ENCODE data around the gene GSTM4.

Gene GSTM4

DNA sequence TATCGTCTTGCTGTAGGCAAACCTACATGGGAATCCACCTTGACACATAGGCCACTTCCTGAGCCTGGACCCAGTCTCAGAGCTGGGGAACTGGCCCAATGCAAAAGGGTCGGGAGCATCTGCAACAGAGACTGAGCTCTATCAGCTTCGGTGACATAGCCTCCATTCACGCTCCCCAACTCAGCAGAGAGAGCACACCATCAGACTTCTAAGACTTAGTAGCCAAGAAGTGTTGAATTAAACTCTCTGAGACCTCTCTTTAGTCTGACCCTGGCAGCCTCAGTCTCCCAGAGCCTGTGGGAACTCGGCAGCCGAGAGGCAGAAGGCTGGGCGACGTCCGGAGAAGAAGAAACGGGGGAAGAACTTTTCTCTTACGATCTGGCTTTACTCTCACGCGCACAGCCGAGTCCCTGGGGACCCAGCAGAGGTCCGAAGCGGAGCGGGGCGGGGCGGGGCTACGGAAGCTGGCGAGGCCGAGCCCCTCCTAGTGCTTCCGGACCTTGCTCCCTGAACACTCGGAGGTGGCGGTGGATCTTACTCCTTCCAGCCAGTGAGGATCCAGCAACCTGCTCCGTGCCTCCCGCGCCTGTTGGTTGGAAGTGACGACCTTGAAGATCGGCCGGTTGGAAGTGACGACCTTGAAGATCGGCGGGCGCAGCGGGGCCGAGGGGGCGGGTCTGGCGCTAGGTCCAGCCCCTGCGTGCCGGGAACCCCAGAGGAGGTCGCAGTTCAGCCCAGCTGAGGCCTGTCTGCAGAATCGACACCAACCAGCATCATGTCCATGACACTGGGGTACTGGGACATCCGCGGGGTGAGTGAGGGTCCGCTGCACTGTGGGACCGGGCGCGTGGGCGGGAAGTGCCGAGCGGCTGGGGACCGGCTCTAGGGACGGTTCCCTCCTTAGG lies at the start of gene GSTM4:
Gene GSTM4 (plus strand): TSS at position 485 of the 905 bp plus-strand sequence. CDS start 291 bp downstream, at position 776.
- peak; percentile 55 for DNase-seq

DNA sequence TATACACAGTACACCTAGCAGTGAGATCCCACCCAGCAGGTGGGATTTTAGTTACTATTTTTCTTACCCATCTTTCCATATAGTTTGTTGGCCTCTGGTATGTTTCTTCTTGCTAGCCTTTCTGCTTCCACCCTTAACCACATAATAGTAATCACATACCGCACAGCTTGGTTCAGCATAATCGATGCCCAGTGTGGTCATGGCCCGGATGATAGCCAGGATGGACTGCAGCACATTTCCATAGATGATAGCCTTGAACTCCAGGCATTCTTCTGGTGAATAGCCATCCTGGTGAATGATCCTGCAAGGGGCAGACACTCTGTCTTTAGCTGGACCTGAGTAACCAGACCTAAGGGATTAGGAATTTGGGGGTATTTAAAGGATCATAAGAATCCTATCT lies 46.0 kb upstream of the GSTM4 start:
- DNase-seq: no peak

DNA sequence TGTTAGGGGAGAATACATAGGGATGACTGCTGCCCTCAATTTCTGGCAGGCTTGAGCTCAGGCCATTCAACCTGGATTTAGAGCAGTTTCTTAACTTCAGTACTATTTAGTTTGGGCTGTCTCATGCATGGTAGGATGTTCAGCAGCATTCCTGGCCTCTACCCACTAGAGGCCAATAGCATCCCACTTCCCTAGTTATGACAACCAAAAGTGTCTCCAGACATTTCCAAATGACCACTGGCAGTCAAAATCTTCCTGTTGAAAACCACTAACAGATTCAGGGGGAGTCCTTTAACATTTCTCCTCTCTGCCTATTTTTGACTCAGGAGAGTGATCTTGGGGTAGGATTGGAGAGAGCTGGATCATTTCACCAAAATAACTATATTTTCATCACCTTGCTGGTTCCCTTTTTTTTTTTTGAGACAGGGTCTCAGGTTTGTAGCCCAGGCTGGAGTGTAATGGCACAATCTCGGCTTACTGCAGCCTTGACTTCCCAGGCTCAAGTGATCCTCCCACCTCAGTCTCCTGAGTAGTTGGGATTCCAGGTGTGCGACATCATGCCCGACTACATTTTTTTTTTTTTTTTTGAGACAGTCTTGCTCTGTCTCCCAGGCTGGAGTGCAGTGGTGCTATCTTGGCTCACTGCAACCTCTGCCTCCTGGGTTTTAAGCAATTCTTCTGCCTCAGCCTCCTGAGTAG lies 45.1 kb upstream of the GSTM4 start:
- no peak for DNase-seq

DNA sequence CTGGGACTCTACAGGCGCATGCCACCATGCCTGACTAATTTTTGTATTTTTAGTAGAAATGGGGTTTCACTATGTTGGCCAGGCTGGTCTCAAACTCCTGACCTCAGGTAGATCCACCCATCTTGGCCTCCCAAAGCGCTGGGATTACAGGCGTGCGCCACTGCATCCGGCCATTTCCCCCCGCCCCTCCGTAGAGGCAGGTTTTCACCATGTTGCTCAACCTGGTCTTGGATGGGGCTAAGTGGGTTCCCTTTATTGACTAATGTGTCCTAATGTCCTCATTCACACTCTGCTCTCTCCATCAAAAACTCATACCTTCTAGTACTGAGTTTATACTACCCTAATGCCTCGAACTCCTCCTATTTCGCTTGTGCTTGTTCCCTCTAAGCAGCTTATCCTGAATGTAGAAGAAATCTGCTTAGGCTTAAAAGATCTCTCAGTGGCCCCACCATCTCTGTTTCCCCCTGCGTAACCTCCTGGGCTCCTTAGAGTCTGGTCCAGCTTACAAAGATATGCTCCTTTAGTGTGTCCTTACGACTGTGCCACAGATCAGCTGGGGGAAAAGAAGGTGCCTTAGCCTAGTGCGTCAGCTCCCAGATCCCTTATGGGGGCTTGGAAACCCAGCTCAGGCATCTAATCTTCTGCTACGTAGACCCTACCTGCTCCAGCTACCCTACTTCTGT lies 44.5 kb upstream of the GSTM4 start:
- no peak for DNase-seq

DNA sequence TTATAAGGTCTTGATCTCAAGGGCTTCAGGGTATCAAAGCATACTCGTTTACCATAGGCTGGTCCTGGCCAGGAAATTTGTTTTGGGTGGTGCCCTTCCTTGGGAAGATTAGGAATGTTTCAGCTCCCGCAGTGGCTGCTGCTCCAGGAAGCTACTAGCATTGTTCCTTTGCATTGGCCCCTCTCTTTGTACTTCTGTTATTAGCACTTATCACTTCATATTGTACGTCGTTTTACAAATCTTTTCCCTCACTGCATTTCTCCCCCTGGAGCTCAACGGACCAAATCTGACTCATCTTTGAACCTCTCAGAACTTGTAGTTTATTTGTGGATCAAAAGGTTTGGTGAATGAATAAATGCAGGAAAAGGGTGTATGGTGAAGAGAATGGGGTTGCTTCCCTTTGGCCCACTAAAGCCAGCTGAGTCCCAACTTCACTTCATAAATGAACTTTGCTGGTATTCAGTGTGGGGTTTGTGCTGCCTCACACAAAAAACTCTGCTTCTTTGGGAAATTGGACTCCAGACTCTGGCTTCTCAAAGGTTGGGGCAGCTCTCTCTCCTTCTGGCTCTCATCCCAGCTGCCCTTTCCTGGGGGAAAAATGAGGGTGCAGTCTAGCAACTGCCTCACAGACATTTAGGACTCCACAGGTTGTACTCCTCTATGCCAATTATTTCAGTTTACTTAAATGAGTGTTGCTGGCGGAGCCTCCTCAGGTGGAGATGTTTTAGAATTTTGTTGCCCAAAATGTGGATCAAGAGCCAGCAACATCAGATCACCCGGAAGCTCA lies 42.3 kb upstream of the GSTM4 start:
- no peak for DNase-seq

DNA sequence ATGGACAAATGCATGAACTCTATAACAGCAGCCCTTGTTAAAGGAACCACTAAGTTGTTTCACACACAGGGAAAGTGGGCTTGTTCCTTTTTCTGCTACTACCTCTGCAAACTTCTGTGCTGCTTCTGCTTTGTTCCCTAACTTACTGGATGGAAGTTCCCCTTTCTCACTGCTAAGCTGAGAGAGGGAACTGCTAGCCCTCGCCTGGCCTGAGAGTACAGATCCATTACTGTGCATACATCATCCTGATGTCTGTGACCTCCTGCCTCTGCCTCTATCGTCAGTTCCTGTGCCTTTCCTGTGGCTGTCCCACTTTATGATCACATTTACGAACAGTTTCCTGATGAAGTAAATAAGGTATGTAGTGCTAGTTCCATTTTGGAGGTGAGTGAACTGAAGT lies 40.0 kb upstream of the GSTM4 start:
- DNase-seq: no peak

DNA sequence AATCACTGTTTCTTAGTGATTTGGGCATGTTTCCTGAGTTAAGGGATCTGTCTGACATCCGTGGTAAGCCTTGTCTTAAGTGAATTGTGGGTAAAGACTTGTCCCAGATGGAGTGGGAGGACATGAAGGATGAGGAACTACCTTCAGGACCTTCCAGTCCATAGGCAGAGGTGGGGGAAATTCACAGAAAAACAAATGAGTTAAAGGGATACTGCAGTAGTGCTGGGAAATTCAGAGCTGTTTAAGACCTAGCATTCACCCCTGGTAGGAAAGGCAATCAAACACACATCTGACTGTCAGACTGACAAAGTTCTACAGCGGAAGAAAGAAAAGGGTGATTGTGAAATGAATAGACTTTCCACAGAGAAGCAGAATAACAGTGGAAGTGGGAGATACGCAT lies 39.5 kb upstream of the GSTM4 start:
- no peak for DNase-seq

DNA sequence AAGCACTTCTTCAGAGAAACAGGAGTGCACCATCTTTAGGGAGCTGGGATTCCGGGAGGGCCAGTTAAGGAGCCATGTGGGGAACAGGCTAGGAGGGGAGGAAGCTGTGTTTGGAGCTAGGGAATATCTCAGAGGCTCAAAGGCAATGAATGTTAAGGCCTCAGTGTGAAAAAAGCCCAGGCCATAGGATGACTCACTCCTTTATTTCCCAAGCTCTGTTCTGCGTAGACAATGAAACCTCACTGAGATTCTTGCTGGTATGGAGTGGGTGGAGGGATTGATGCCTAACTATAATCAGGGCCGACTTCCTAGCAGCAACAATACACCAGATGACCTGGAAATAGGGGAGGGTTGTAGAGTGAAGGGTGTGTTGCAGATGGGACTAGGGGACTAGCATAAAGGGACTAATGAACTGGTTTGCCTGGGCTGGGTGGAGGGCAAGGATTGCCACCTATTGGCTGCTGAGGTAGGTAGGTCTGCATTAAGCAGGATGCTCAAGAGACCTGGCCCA lies 38.6 kb upstream of the GSTM4 start:
- DNase-seq: no peak

DNA sequence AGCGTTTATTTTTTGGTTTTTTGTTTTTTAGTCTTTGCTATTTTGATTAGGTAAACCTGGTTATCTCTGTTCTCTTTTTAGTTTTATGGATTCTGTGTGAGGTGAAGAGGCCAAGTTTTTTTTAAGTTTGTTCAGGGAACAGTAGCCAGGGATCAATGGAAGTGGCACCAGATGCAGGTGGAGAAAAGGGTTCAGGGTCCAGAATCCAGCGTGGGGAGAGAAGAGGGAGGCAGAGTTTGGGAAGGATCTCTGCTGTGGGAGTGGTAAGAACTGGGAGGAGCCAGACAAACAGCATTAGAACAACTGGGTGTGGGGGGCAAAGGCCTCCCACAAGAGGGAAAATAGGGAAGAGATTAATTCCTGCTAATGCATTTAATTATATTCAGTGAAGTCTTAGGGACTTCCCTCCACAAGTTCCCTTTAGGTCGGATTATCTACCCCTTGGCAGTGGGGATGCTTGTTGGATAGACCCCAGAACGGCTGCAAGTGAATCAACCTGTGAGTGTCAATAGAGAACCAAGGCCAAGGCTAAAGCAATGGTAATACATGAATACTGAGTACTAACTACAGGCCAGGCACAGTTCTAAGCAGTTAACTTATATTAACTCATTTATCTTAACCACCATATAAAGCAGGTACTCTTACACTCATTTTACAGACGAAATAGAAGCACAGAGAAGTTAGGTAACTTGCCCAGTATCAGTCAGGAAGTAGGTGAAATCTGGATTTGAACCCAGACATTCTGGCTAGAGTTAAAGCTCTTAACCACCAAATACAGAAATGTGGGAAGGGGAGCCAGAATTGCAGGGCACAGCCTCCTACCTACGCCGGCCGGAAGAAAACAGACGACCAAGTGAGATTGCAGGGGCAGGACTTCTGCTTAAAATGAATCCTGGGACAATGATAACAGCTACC lies 37.0 kb upstream of the GSTM4 start:
- no peak for DNase-seq

DNA sequence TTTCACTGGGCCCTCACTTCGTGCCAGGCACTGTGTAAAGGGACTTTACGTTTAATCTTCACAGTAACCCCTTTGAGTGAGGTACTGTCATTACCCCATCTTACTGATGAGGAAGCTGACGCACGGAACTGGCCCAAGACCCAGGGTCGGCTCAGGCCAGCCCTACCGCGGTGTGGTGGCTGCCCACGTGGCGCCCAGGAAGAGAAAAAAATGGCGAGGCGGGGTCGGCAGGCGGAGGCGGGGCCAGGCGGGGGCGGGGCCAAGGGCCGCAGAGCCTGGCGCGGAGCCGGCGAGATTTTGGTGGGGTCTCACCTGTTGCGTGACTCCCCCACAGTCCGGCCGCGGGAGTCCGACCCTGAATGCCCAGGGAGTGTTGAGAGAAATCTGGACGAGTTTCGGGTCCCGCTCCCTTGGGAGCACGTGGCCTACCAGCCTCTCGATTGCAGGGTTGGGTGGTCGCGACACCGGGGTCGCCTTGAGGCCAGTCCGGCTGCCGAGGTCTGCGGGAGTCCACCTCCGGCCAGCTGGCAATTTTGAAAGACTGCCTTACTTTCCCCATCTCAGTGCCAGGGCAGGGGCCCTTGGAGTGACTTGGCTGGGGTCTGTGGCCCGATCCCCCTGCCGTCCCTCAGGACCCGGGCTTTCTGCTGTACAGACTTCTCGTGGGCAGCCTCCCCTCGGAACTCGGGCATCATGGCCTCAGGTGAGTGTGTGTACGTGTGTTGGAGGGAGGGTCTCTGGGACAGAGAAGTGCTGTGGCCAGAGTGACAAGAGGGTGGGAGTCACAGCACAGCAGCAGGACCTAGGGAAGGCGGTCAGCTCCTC lies 36.1 kb upstream of the GSTM4 start, which contains the start of the genes AMPD2 and GNAT2:
Gene AMPD2 (plus strand): TSS at position 262 of the 825 bp plus-strand sequence. CDS start 1,339 bp downstream, outside the sequence.
Gene GNAT2 (minus strand): TSS at position 41 of the 825 bp plus-strand sequence. CDS start 6,746 bp downstream, outside the sequence.
- DNase-seq: peak; percentile 5

DNA sequence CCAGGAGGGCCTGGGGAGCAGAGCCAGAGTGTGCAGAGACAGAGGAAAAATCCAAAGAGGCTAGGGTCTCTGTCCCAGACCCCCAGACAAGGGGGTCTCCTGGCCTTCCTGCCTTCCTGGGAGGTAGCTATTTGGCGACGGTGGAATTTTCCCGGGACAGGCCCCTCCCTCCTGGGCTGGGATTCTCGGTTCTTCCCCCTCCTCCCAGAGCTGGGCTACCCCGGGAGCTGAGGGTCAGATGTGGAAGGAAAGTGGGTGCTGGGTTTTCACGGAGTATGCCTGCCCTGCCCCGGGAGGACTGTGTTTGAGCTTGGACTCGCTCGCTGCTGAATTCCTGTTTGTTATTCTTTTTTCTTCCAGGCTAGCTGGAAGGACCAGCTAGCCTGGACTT lies 35.5 kb upstream of the GSTM4 start:
- peak; percentile 36 for DNase-seq

DNA sequence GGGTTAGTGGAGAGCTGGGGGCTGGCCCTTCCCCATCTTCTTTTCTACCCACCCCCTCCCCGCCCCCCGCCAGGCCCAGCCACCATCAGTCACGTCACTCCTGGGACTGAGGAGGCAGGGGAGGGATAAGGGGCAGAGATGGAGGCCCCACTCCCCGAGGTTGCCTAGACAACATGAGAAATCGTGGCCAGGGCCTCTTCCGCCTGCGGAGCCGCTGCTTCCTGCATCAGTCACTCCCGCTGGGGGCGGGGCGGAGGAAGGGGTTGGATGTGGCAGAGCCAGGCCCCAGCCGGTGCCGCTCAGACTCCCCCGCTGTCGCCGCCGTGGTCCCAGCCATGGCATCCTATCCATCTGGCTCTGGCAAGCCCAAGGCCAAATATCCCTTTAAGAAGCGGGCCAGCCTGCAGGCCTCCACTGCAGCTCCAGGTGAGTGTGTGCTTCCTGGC lies 35.0 kb upstream of the GSTM4 start:
- DNase-seq: peak; percentile 72

DNA sequence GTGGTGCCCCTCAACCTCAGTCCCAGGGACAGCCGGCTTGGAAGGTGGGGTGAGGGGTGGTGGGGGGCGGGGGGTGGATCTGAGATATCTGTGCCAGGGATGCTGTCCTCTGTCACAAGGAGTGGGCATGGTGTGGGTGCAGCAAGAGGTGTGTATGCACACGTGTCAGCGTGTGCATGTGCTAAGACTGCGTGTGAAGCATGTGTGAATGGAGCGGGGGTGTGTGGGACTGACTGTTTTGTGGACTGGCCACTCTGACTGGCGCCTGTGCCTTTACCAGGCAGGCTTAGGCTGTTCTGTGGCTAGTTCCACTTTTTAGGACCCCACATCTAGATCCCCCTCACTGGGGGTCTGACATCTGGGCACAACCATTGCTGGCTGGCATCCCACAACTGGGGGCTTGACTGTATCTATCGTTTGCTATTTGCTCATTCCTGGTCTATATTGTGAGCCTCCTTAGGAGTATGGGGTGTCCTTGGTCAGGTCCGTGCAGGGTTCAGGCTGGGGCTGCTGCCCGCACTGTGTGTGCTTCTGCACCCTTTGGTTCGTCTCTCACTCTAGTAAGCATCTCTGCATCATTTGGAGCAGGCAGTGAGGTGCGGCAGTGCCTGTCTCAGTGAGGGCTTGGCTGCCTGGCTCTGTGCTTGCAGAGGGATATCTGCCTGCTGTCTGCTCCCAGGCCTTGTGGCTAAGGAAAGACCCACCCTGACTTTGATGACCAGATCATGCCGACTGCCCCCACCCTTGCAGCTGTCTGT lies 34.3 kb upstream of the GSTM4 start:
- no peak for DNase-seq

DNA sequence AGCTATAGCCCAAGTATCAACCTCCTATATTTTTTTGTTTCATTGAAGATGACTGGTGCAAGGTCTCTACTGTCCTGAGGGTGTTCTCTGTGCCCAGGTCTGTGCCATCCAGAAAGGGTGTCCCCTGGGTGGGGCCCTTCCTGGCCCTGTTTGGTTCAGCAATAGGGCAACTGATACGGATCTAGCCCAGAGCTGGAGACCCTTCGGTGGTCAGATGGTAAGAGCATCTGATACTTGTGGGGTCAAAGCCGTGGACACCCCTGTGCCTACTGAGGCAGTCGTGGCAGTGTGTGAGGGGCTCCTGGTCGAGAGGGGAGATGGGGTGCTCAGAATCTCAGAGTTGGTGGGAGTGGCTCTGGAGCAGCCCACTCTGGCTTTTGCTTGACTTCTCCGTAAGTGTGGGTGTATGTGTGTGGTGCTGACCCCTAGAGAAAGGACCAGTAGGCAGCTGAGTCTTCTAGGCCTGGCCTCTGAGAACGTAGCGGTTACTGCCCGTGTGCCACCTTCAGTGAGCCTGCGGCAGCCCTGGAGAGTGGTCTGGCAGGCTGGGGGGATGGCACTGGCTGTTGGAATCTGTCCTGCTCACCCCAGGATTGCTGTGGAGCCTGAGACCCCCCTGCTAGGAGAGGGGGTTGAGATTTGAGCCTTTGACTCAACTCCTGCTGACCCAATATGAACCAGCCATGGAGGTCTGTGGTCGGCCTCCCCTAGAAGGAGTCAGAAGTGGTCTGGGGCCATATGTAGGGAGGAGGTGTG lies 33.6 kb upstream of the GSTM4 start:
- DNase-seq: no peak

DNA sequence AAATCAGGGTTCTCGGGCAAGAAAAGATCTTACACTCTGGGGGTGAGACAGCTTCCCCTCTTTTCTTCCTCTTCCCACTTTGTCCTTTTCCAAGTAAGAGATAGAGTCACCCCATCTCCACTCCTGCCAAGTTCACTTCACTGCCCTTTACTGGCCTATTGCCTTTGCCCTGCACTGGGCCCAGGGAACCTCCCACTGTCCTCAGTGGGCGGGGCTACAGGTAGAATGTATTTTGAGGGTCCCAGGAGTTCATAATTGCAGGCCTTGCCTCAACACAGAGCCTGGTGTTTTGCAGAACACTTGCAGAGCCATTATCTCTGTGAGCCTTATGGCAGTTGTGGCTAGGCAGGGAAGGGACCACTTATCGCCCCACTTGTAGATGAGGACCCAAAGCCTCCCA lies 33.0 kb upstream of the GSTM4 start:
- DNase-seq: no peak

DNA sequence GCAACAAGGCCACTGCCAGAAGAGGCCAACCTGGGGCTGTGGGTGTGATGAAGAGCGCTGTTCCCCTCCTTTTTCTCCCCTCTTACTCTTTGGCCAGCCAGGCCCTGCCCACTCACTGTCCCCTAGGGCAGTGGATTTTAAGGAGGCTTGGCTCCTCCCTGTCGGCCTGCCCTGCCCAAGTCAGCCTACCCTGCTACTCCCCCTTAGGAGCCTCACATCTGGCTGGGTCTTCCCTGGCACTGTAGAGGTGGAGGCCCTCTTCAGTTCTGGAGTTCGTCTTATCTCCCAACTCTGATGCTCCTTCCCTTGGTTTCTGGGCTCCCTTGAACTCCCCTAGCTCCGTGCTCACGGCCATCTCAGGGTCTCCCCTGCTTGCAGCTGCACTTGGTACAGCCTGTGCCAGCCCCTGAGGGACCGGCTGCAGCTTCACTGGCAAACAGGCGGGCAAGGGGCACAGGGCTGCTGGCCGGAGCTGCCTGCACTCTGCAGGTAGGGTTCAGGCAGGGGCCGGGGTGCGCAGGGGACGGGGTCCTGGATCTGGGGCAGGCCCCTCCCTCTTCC lies 32.2 kb upstream of the GSTM4 start:
- DNase-seq: peak; percentile 29

DNA sequence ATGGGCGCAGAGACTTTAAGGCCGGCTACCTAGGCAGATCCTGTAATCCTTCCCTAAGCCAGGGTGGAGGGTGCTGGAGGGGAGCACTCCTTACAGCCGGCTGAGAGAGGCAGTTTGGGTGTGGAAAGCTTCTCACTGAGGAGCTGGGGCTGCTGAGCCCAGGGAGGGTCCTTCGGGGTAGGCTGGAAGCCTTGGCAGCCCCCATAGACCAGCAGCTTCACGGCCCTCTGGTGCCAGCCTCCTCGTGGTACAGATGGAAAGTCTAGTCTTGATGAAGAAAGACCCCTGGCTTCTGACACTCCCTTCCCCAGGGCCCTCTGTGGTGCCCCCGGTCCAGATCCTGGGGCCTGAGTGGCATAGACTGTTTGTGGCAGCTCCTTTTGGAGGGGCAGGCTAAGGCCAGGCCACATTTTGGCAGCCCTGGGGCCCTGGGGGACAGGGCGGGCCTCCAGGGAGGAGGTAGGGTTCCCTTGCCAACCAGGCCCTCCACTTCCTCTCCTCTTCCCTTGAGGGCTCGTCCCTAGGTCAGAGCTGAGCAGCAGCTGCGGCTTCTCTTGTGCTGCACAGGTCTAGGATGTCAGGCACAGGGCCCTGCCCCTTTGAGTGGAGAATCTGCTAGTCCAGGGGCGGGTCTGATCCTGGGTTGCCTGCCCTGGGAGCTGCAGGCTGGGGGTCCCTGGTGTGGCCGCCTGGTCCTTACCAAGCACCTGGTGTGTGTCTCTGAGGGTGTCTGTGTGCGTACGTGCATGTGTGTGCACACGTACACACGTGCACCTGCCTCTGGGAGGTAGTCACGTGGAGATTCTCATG lies 31.5 kb upstream of the GSTM4 start:
- peak; percentile 73 for DNase-seq

All from DMS79 (cell line).